BJ (cell line): ENCODE measurements around the gene MKI67. TPM values are rescaled to one million over a fixed set of nuclear protein-coding genes. Genes with fewer than 3 reads are reported as not detected.
"Not testable (repeated sequence)": the region's sequence is repeated elsewhere in the genome, so short reads cannot be mapped to it uniquely, and the experiment has no call there.

Experiments
- CTCF ChIA-PET: fragments of 350-600 bp; formaldehyde crosslinking; extraction: SDS; loops from one replicate; lab custom pipeline; 2021; ENCODE audit warnings: antibody characterized with exemption, inconsistent platforms; lab: Yijun Ruan, JAX
- POLR2A ChIA-PET: fragments of 300-600 bp; sonication (Branson Sonifier 250); formaldehyde crosslinking; extraction: SDS; loops from one replicate; lab custom pipeline; 2021; ENCODE audit warnings: antibody characterized with exemption; lab: Charles Lee
- DNase-seq: peaks from one replicate; pipeline ENCODE4 v3.0.0-alpha.2; 2011; ENCODE audit warnings: low read depth
- H3K27me3 ChIP-seq: 2 replicates; pipeline ENCODE4 v1.6.0; 2011; ENCODE audit warnings: low read length; ENCODE audit not compliant: control insufficient read depth, insufficient read depth
- H3K36me3 ChIP-seq: 2 replicates; pipeline ENCODE4 v1.5.1; 2011; ENCODE audit warnings: low read length; ENCODE audit not compliant: control insufficient read depth, insufficient read depth
- H3K4me3 ChIP-seq: 2 replicates; pipeline ENCODE4 v1.5.1; 2011; ENCODE audit warnings: low read depth, mild to moderate bottlenecking, control low read depth, low read length
- polyA plus RNA-seq: library from polyadenylated mRNA; depleted of rRNA; stranded (reverse); fragments of >200 nt; gene quantifications from 2 replicates; pipeline ENCODE4 v1.2.3, GENCODE V29; 2011
- TF ChIP-seq, protein P1 (sequence below): IDR thresholded peaks from 2 replicates; pipeline ENCODE4 v1.5.1; 2011; ENCODE audit warnings: low read depth, mild to moderate bottlenecking, control low read depth, inconsistent platforms, low read length, moderate library complexity; ENCODE audit not compliant: insufficient read depth

The MKI67 gene
- polyA plus RNA-seq, 1 experiment, result 11.8 TPM

DNA sequence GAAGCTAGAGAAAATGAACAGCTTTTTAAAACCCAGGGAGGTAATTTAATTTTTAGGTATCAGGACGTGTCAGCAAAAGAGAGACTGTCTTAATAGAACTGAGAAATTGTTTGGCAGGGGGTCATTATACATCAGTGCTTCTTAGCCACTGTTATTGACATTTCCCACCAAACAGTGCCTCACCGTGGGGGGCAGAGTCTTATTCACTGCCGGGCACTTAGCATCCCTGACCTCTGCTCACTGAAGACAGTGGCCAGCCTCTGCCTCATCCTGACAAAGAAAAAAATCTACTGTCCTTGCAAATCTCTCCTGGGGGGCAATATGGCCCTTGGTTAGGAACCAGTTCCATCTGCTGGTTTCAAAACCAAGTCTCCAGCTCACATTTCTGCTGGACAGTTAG is 14.2 kb upstream of the MKI67 start:
- Histone ChIP-seq H3K27me3 (no peaks in the 10 kb centered on the region), H3K36me3 (no peaks in the 10 kb centered on the region), H3K4me3 (no peak overlapping the region)
- ChIA-PET CTCF (interaction anchor here (0.7 to 2.5 kb wide), 3 partner anchors 10 to 62 kb away, joined by 3 to 14 read pairs (median 3); no protein-coding TSS in a partner anchor), POLR2A (no interaction called here)
- DNase-seq, result no peak
- TF ChIP-seq, protein P1, sequence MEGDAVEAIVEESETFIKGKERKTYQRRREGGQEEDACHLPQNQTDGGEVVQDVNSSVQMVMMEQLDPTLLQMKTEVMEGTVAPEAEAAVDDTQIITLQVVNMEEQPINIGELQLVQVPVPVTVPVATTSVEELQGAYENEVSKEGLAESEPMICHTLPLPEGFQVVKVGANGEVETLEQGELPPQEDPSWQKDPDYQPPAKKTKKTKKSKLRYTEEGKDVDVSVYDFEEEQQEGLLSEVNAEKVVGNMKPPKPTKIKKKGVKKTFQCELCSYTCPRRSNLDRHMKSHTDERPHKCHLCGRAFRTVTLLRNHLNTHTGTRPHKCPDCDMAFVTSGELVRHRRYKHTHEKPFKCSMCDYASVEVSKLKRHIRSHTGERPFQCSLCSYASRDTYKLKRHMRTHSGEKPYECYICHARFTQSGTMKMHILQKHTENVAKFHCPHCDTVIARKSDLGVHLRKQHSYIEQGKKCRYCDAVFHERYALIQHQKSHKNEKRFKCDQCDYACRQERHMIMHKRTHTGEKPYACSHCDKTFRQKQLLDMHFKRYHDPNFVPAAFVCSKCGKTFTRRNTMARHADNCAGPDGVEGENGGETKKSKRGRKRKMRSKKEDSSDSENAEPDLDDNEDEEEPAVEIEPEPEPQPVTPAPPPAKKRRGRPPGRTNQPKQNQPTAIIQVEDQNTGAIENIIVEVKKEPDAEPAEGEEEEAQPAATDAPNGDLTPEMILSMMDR, result no peak

DNA sequence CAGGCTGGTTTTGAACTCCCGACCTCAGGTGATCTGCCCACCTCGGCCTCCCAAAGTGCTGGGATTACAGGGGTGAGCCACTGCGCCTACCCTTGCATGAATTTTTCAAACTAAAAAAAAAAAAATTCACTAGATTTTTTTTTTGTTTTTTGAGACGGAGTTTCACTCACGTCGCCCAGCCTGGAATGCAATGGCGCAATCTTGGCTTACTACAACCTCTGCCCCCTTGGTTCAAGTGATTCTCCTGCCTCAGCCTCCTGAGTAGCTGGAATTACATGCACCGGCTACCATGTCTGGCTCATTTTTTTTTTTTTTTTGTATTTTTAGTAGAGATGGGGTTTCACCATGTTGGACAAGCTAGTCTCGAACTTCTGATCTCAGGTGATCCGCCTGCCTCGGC is 12.2 kb upstream of the MKI67 start:
- DNase-seq, POLR2A ChIA-PET, H3K36me3 ChIP-seq, H3K27me3 ChIP-seq, H3K4me3 ChIP-seq: not testable (repeated sequence)
- CTCF ChIA-PET, result interaction anchor here (1.0 to 1.2 kb wide), 2 partner anchors 8 to 11 kb away, joined by 4 to 5 read pairs; no protein-coding TSS in a partner anchor

DNA sequence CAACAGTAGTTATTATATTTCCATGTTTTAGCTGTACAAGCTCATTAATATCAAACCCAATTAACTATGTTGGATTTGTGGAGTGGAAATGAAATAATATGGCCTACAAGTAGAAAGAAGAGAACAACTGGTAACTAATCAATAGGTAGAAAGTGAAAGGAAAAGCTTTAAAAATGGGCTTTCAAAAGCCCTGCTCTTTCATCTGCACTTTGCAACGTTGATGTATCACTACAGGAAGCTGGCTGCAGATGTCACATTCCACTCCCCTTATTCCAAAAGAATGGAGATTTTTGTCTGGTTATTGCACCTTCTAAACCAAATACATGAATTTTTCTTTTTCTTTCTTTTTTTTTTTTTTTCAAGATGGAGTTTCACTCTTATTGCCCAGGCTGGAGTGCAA is 11.7 kb upstream of the MKI67 start:
- TF ChIP-seq, protein P1, result no peak
- Histone ChIP-seq H3K4me3 (no peak overlapping the region), H3K36me3 (no peaks in the 10 kb centered on the region), H3K27me3 (no peaks in the 10 kb centered on the region)
- no peak for DNase-seq
- POLR2A ChIA-PET, result no interaction called here
- CTCF ChIA-PET, result interaction anchor here (1.0 kb wide), 1 partner anchor 11 kb away, joined by 4 read pairs; no protein-coding TSS in a partner anchor

DNA sequence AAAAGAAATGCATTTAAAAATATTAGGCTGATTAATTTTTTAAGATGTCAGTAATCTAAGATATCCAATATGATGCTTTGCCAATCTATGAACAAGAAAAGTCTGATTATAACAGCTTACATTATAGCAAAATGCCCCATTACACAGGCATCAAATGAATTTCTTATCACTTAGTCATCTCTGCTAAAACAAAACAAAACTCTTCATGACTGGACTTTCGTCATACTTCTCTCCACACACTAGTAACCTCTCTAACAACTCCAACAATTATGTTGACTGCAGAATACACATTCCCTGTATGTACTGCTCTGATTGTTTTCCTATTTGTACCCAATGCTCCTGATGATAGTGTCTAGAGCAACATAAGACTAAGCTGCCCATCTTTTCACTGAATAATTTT is 3.8 kb upstream of the MKI67 start:
- CTCF ChIA-PET, result interaction anchor here (1.1 to 1.4 kb wide), 3 partner anchors 14 to 20 kb away, joined by 3 to 5 read pairs (median 3); no protein-coding TSS in a partner anchor

DNA sequence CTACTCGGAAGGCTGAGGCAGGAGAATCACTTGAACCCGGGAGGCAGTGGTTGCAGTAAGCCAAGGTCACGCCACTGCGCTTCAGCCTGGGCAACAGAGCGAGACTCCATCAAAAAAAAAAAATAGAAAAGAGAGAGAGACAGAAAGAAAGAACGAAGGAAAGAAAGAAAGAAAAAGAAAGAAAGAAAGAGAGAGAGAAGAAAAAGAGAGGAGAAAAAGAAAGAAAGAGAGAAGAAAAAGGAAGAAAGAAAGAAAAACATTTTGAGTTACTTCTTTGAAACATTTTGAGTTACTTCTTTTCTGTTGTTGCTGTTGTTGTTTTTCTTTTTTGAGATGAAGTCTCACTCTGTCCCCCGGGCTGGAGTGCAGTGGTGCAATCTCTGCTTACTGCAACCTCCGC is 2.4 kb upstream of the MKI67 start:
- POLR2A ChIA-PET, result no interaction called here
- no peaks in the 10 kb centered on the region for H3K27me3 ChIP-seq
- CTCF ChIA-PET, result no interaction called here
- no peak overlapping the region for H3K4me3 ChIP-seq
- TF ChIP-seq, protein P1, result no peak
- H3K36me3 ChIP-seq, result no peaks in the 10 kb centered on the region
- no peak for DNase-seq

More for the DNA sequence above, 3.8 kb upstream of the MKI67 start:
- POLR2A ChIA-PET, result no interaction called here
- Histone ChIP-seq H3K4me3 (no peak overlapping the region), H3K27me3 (no peaks in the 10 kb centered on the region), H3K36me3 (no peaks in the 10 kb centered on the region)
- no peak for DNase-seq
- TF ChIP-seq, protein P1, result no peak

DNA sequence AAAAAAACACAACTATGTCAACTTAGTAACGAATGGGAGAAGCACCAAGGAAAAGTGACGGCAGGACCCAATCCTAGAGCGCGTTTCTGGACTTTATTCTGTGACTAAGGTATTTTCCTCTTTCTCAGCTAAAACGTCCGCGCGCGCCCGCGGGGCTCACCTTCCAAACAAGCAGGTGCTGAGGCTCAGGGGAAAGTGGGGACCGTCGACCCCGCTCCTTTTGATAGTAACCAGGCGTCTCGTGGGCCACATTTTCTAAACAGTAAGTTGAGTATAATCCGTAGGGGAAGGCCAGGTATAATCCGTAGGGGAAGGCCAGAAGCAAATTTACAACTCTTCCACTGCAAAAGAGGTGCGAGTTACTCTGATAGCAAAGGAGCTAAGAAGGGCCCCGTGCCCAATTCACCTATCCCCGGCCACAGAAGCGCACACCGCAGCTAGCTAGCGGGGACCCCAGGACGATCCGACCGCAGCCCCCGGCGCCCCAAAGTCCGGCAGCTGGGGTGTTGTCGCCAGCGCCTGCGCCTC is 743 bp downstream of the MKI67 start:
- ChIA-PET CTCF (interaction anchor here (1.0 kb wide), 1 partner anchor 22 kb away, joined by 3 read pairs; no protein-coding TSS in a partner anchor), POLR2A (no interaction called here)
- DNase-seq, result no peak
- H3K4me3 ChIP-seq, result peak overlapping the region; percentile 83
- H3K36me3 ChIP-seq, result no peaks in the 10 kb centered on the region
- TF ChIP-seq, protein P1, result no peak
- H3K27me3 ChIP-seq, result no peaks in the 10 kb centered on the region
